ENCODE results near the gene WDR33. TPM values are rescaled to one million over a fixed set of nuclear protein-coding genes. Genes with fewer than 3 reads are reported as not detected.

WDR33 gene
- total RNA-seq, 2 donors from 2014 or later: 16.1 to 16.8 TPM

GRCh38 chr2:127679680-127680361, 131.2 kb downstream of the WDR33 start:
- Histone ChIP-seq H3K36me3 (no peaks in the 10 kb centered on the region), H3K27me3 (no peaks in the 10 kb centered on the region), H3K4me1 (peaks cover 0 to 60% of the 10 kb centered on the region in 2 donors), H3K4me3 (peak overlapping the region; percentile 29 to 45), H3K27ac (no peak overlapping the region), H3K9me3 (no peaks in the 10 kb centered on the region)
- TF ChIP-seq CTCF (IDR thresholded peaks at IDR 0.05): no peak
- DNase-seq (ENCODE audit: low spot score): peak; percentile 44

GRCh38 chr2:127678991-127679390, 132.0 kb downstream of the WDR33 start:
- H3K27me3 ChIP-seq: no peaks in the 10 kb centered on the region
- H3K4me3 ChIP-seq: peak overlapping the region in 1 of 2 donors; percentile 45
- no peak for TF ChIP-seq CTCF (IDR thresholded peaks at IDR 0.05)
- H3K27ac ChIP-seq: no peak overlapping the region
- H3K9me3 ChIP-seq: no peaks in the 10 kb centered on the region
- H3K4me1 ChIP-seq: peaks cover 0 to 64% of the 10 kb centered on the region in 2 donors
- DNase-seq (ENCODE audit: low spot score): no peak
- H3K36me3 ChIP-seq: no peaks in the 10 kb centered on the region

- H3K4me1 ChIP-seq: peaks cover 0 to 62% of the 10 kb centered on the region in 2 donors
- no peak overlapping the region for H3K4me3 ChIP-seq
- no peak for DNase-seq (ENCODE audit: low spot score)
- H3K36me3 ChIP-seq: no peaks in the 10 kb centered on the region
- no peak overlapping the region for H3K27ac ChIP-seq
- H3K27me3 ChIP-seq: no peaks in the 10 kb centered on the region
- no peak for TF ChIP-seq CTCF (IDR thresholded peaks at IDR 0.05)
- no peaks in the 10 kb centered on the region for H3K9me3 ChIP-seq
Observed at GRCh38 chr2:127678531-127678930, 132.4 kb downstream of the WDR33 start.

- TF ChIP-seq CTCF (IDR thresholded peaks at IDR 0.05): no peak
- H3K9me3 ChIP-seq: no peaks in the 10 kb centered on the region
- H3K27me3 ChIP-seq: no peaks in the 10 kb centered on the region
- no peak overlapping the region for H3K4me3 ChIP-seq
- peak overlapping the region in 1 of 2 donors; percentile 33 for H3K27ac ChIP-seq
- H3K4me1 ChIP-seq: peaks cover 0 to 65% of the 10 kb centered on the region in 2 donors
- no peak for DNase-seq (ENCODE audit: low spot score)
- H3K36me3 ChIP-seq: peaks cover 4% of the 10 kb centered on the region
Observed at GRCh38 chr2:127676906-127677305, 134.1 kb downstream of the WDR33 start.

- TF ChIP-seq CTCF (IDR thresholded peaks at IDR 0.05): peak in 1 of 2 donors; percentile 38
- H3K4me1 ChIP-seq: peaks cover 0 to 65% of the 10 kb centered on the region in 2 donors
- peaks cover 9% of the 10 kb centered on the region for H3K36me3 ChIP-seq
- H3K27me3 ChIP-seq: no peaks in the 10 kb centered on the region
- H3K9me3 ChIP-seq: no peaks in the 10 kb centered on the region
- peak within 1 kb of the TSS; percentile 92 to 98 for H3K27ac ChIP-seq
- H3K4me3 ChIP-seq: peak within 1 kb of the TSS; percentile 84 to 88
- no peak for DNase-seq (ENCODE audit: low spot score)
Observed at GRCh38 chr2:127675331-127676261, 135.4 kb downstream of the WDR33 start, which contains the start of gene LIMS2. Gene LIMS2 (minus strand): TSS chr2:127675530. CDS start chr2:127675024, 506 bp downstream.

All from right atrium auricular region (tissue), 2 donors.